Sigmoid colon (tissue), 7 donors: ENCODE measurements around the gene ZNRD2. TPM values are rescaled to one million over a fixed set of nuclear protein-coding genes. Genes with fewer than 3 reads are reported as not detected.

ENCODE experiments used
- DNase-seq: peaks from one replicate; pipeline ENCODE4 v3.0.0-alpha.2; 2019
- H3K27ac ChIP-seq, 4 donors: fragments of 200-600 bp; sonication (generic); one replicate each; pipeline ENCODE4 v1.5.1; 2016 to 2019; ENCODE audit warnings: mild to moderate bottlenecking in 1 of 4
- H3K27me3 ChIP-seq, 3 donors: fragments of 200-600 bp; sonication (generic); one replicate each; pipeline ENCODE4 v1.5.1; 2019; ENCODE audit warnings: mild to moderate bottlenecking in 1 of 3
- H3K36me3 ChIP-seq, 4 donors: fragments of 200-600 bp; sonication (generic); one replicate each; pipeline ENCODE4 v1.5.1; 2016 to 2019
- H3K4me1 ChIP-seq, 4 donors: fragments of 200-600 bp; sonication (generic); one replicate each; pipeline ENCODE4 v1.5.1; 2017 to 2019
- H3K4me3 ChIP-seq, 4 donors: fragments of 200-600 bp; sonication (generic); one replicate each; pipeline ENCODE4 v1.5.1; 2017 to 2019; ENCODE audit warnings: mild to moderate bottlenecking in 2 of 4, moderate library complexity in 1 of 4
- H3K9me3 ChIP-seq, 4 donors: fragments of 200-600 bp in 3 of 4; sonication (generic) in 3 of 4; one replicate each; pipeline versions ENCODE4 v1.5.1 to v1.6.1; 2013 to 2019
- CTCF ChIP-seq, 4 experiments: fragments of 450-650 bp in 3 of 4; fragments of 200-600 bp in 1 of 4; IDR thresholded peaks; one replicate each; pipeline ENCODE4 v1.5.1; 2016 to 2019; ENCODE audit warnings: antibody characterized with exemption in 4 of 4, mild to moderate bottlenecking in 3 of 4, moderate library complexity in 2 of 4
- EP300 ChIP-seq, 4 donors: sonication (generic); formaldehyde crosslinking; IDR thresholded peaks; one replicate each; pipeline ENCODE4 v1.6.1; 2017; ENCODE audit warnings: antibody characterized with exemption in 4 of 4
- POLR2A ChIP-seq, 2 donors: fragments of 450-650 bp; IDR thresholded peaks; one replicate each; pipeline ENCODE4 v1.6.1; 2016; ENCODE audit warnings: antibody characterized with exemption in 2 of 2, mild to moderate bottlenecking in 2 of 2, moderate library complexity in 2 of 2
- POLR2AphosphoS5 ChIP-seq, 4 donors: sonication (generic); formaldehyde crosslinking; IDR thresholded peaks; one replicate each; pipeline ENCODE4 v1.6.1; 2017; ENCODE audit warnings: antibody characterized with exemption in 4 of 4
- WGBS, 2 donors: extraction: QIAGEN DNeasy Blood & Tissue Kit; methylation state at CpG; one replicate each; pipeline ENCODE4 v1.1.7; 2013; 5-methylcytosine and 5-hydroxymethylcytosine counted together
- intact Hi-C: fragments of 100-400 bp; cut with DNase I; formaldehyde crosslinking; loops from one replicate; pipeline ENCODE4 v1.15.1; 2023
- polyA plus RNA-seq, 3 donors: library from polyadenylated mRNA; stranded (reverse); fragments of 200-250 nt; gene quantifications; one replicate each; pipeline ENCODE4 v1.2.3, GENCODE V29; 2013
- total RNA-seq, 4 donors: library from RNA; depleted of rRNA; stranded (reverse); fragments of >200 nt; gene quantifications; one replicate each; pipeline ENCODE4 v1.1.0, GENCODE V29; 2016
- donor health status: healthy with polysubstance abuse.
- donor health status: Bipolar disorder and iron deficiency.
- donor health status: healthy.

Gene ZNRD2
- total and polyA plus RNA-seq, 7 donors, result 24.9 to 61.0 (median 52.6) TPM

DNA sequence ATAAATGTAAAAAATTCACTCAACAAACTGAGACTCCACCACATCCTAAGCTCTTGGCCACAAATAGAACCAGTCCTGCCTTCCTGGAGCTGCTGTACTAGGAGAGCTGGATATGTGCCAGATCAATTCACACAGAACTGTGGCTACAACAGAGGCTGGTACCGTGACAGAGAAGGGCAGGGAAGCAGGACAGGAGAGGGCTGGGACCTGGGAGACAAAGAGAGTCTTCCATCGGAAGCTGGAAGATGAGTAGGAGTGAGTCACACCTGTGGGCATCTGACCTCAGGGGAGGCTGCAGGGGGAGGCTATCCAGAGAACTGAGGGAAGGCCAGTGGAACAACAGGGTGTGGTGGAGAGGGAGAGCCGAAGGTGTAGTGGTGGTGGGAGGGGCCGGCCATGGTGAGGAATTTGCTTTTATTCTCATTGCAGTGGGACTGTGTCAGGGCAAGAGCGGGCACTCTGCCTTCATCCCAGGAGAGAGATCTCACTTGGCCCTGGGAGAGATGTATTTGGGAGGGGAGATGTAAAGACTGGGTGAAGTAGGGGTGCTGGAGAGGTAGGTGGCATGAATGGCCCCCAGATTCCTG is 10.2 kb upstream of the ZNRD2 start:
- Histone ChIP-seq H3K4me1 (peaks cover 0 to 57% (median 54%) of the 10 kb centered on the region in 4 donors), H3K4me3 (no peak overlapping the region), H3K27me3 (no peaks in the 10 kb centered on the region), H3K36me3 (no peaks in the 10 kb centered on the region), H3K27ac (peak overlapping the region; percentile 96 to 99 (median 98)), H3K9me3 (no peaks in the 10 kb centered on the region)
- DNase-seq, result peak; percentile 69
- intact Hi-C loops, result loop anchor here (2.0 kb wide), 1 partner anchor 13 kb away; the partner anchor contains the start of gene FAM89B
- WGBS, 2 donors, result 14 to 54% methylated on average over 5 of the region's 5 CpGs
- TF ChIP-seq POLR2A (IDR thresholded peaks at IDR 0.05) (no peak), EP300 (IDR thresholded peaks at IDR 0.05) (no peak), CTCF (IDR thresholded peaks at IDR 0.05) (no peak), POLR2AphosphoS5 (IDR thresholded peaks at IDR 0.05) (no peak)

- intact Hi-C loops, result no loop called here
- H3K27ac ChIP-seq, result peak overlapping the region; percentile 96 to 99 (median 98)
- WGBS, 2 donors, result 20 to 48% methylated on average over 15 of the region's 15 CpGs
- TF ChIP-seq POLR2A (IDR thresholded peaks at IDR 0.05) (no peak), POLR2AphosphoS5 (IDR thresholded peaks at IDR 0.05) (peak in 1 of 4 donors; percentile 25), CTCF (IDR thresholded peaks at IDR 0.05) (no peak)
- peaks cover 0 to 50% (median 47%) of the 10 kb centered on the region in 4 donors for H3K4me1 ChIP-seq
- H3K27me3 ChIP-seq, result no peaks in the 10 kb centered on the region
- H3K9me3 ChIP-seq, result no peaks in the 10 kb centered on the region
- peak; percentile 89 for DNase-seq
- H3K36me3 ChIP-seq, result no peaks in the 10 kb centered on the region
- no peak overlapping the region for H3K4me3 ChIP-seq
These were observed 9.5 kb upstream of the ZNRD2 start for GRCh38 chr11:65560555-65561418.

DNA sequence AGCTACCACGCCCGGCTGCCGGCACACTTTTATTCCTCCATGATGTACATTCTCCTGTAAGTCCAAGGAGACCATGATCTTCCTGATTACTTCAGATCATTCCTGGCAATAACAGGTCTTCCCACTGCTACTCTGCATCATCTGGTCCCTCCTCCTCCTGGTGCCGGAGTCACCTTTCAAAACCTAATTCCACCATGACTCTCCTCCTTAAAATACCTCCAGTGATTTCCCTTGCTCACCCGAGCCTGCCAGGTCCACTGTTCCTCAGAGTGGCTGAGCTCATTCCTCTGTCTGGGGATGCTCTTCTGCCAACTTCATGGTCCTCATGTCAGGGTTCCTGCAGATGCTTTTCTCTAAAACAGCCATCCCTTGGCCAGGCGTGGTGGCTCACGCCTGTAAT is 8.3 kb upstream of the ZNRD2 start:
- intact Hi-C loops, result no loop called here
- Histone ChIP-seq H3K9me3 (no peaks in the 10 kb centered on the region), H3K4me3 (no peak overlapping the region), H3K4me1 (peaks cover 0 to 45% (median 35%) of the 10 kb centered on the region in 4 donors), H3K36me3 (no peaks in the 10 kb centered on the region), H3K27ac (peak overlapping the region in 1 of 4 donors; percentile 22), H3K27me3 (no peaks in the 10 kb centered on the region)
- DNase-seq, result no peak
- TF ChIP-seq CTCF (IDR thresholded peaks at IDR 0.05) (no peak), EP300 (IDR thresholded peaks at IDR 0.05) (no peak), POLR2AphosphoS5 (IDR thresholded peaks at IDR 0.05) (no peak), POLR2A (IDR thresholded peaks at IDR 0.05) (no peak)
- 66 to 82% methylated on average over 7 of the region's 7 CpGs for WGBS, 2 donors

- Histone ChIP-seq H3K4me3 (no peak overlapping the region), H3K4me1 (peaks cover 0 to 47% (median 32%) of the 10 kb centered on the region in 4 donors), H3K27ac (peak overlapping the region in 1 of 4 donors; percentile 22), H3K27me3 (no peaks in the 10 kb centered on the region), H3K36me3 (peaks cover 0 to 3% (median 0%) of the 10 kb centered on the region in 4 donors), H3K9me3 (no peaks in the 10 kb centered on the region)
- WGBS, 2 donors, result 86 to 91% methylated on average over 9 of the region's 9 CpGs
- TF ChIP-seq POLR2AphosphoS5 (IDR thresholded peaks at IDR 0.05) (no peak), EP300 (IDR thresholded peaks at IDR 0.05) (no peak), CTCF (IDR thresholded peaks at IDR 0.05) (no peak), POLR2A (IDR thresholded peaks at IDR 0.05) (no peak)
- DNase-seq, result no peak
- intact Hi-C loops, result no loop called here
These were observed 7.5 kb upstream of the ZNRD2 start for GRCh38 chr11:65562788-65563187.
